Natural killer cell treated with Interleukin-12 subunit alpha and Interleukin-12 subunit beta and Interleukin-15 and Interleukin-18, amount 100 ng/mL, for 72 hours (primary cell): ENCODE measurements around the gene BCAS3. TPM values are rescaled to one million over a fixed set of nuclear protein-coding genes. Genes with fewer than 3 reads are reported as not detected.

ENCODE experiments used
- ATAC-seq, 2 donors: fragments of 150-1000 bp; cut with Tn5 transposase in 1 of 2; sonication (Bioruptor Pico), chemical (Tn5 transposase) in 1 of 2; 2 replicates each; pipeline ENCODE4 v1.10.0; 2021
- DNase-seq: peaks from one replicate; pipeline ENCODE4 v3.0.0; 2022; ENCODE audit warnings: low spot score
- H3K27ac Mint-ChIP-seq, 2 donors: 1 replicate in 1 of 2; 2 replicates in 1 of 2; pipeline ENCODE4 v1.8.0; 2022; ENCODE audit warnings: mixed read lengths in 2 of 2, mild to moderate bottlenecking in 1 of 2, moderate library complexity in 1 of 2
- H3K27me3 Mint-ChIP-seq, 2 donors: 1 replicate in 1 of 2; 2 replicates in 1 of 2; pipeline ENCODE4 v1.8.0; 2022; ENCODE audit warnings: mixed read lengths in 2 of 2
- H3K36me3 Mint-ChIP-seq: one replicate; pipeline ENCODE4 v1.8.0; 2022; ENCODE audit warnings: mixed read lengths
- H3K4me1 Mint-ChIP-seq, 2 donors: 1 replicate in 1 of 2; 2 replicates in 1 of 2; pipeline ENCODE4 v1.8.0; 2022; ENCODE audit warnings: low read depth in 2 of 2, mixed read lengths in 2 of 2, mild to moderate bottlenecking in 1 of 2
- H3K4me3 Mint-ChIP-seq: one replicate; pipeline ENCODE4 v1.8.0; 2022; ENCODE audit warnings: mixed read lengths
- H3K9me3 Mint-ChIP-seq: 2 replicates; pipeline ENCODE4 v1.8.0; 2022; ENCODE audit warnings: mixed read lengths
- total RNA-seq, 2 donors: library from RNA; stranded (reverse); gene quantifications; one replicate each; pipeline ENCODE4 v1.2.3, GENCODE V29; 2022

Gene BCAS3
- total RNA-seq, 2 donors from 2014 or later: 19.5 to 26.4 TPM

DNA sequence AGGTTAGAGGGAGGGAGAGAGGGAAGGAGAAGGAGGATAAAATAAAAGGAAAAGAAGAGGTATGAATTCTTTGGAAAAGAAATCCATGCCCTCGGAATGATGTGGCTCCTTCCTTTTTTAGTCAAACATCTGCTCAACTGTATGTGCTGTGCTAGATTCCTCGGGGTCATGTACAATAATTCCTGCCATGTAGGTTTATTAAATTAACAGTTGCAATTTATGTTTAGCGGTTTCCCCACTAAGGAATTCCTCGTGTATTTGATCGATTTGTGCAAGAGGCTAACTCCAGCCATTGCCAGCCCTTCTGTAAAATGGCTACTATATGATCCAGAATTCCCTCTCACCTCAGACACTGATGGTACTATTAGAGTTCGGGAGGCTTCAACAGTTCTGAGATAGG, 639.0 kb downstream of the BCAS3 start:
- Mint-ChIP-seq H3K4me1 (peaks cover 0 to 3% of the 10 kb centered on the region in 2 donors), H3K27ac (no peak overlapping the region), H3K4me3 (no peak overlapping the region)

GRCh38 chr17:61317779-61318178, 640.1 kb downstream of the BCAS3 start:
- peak in 1 of 2 donors; percentile 48 for ATAC-seq
- no peaks in the 10 kb centered on the region for H3K36me3 Mint-ChIP-seq
- no peak overlapping the region for H3K27ac Mint-ChIP-seq
- DNase-seq: no peak
- no peaks in the 10 kb centered on the region for H3K9me3 Mint-ChIP-seq
- H3K4me1 Mint-ChIP-seq: peaks cover 5 to 6% of the 10 kb centered on the region in 2 donors
- no peak overlapping the region for H3K4me3 Mint-ChIP-seq
- no peaks in the 10 kb centered on the region for H3K27me3 Mint-ChIP-seq

More for the DNA sequence above, 639.0 kb downstream of the BCAS3 start:
- DNase-seq (no peak), ATAC-seq (no peak)
- Mint-ChIP-seq H3K9me3 (no peaks in the 10 kb centered on the region), H3K36me3 (no peaks in the 10 kb centered on the region), H3K27me3 (no peaks in the 10 kb centered on the region)

- H3K4me3 Mint-ChIP-seq: no peak overlapping the region
- peak overlapping the region in 1 of 2 donors; percentile 27 for H3K27ac Mint-ChIP-seq
- no peaks in the 10 kb centered on the region for H3K9me3 Mint-ChIP-seq
- ATAC-seq (no peak), DNase-seq (no peak)
- H3K4me1 Mint-ChIP-seq: peaks cover 5 to 6% of the 10 kb centered on the region in 2 donors
- no peaks in the 10 kb centered on the region for H3K36me3 Mint-ChIP-seq
- no peaks in the 10 kb centered on the region for H3K27me3 Mint-ChIP-seq
These were observed 641.0 kb downstream of the BCAS3 start for GRCh38 chr17:61318684-61319098.

GRCh38 chr17:61321344-61321743, 643.7 kb downstream of the BCAS3 start:
- H3K9me3 Mint-ChIP-seq: no peaks in the 10 kb centered on the region
- no peak for DNase-seq
- peak overlapping the region in 1 of 2 donors; percentile 44 for H3K27ac Mint-ChIP-seq
- H3K27me3 Mint-ChIP-seq: no peaks in the 10 kb centered on the region
- H3K4me3 Mint-ChIP-seq: no peak overlapping the region
- no peaks in the 10 kb centered on the region for H3K36me3 Mint-ChIP-seq
- H3K4me1 Mint-ChIP-seq: peaks cover 3 to 5% of the 10 kb centered on the region in 2 donors
- no peak for ATAC-seq

- peak overlapping the region in 1 of 2 donors; percentile 12 for H3K27ac Mint-ChIP-seq
- H3K4me1 Mint-ChIP-seq: peaks cover 3 to 5% of the 10 kb centered on the region in 2 donors
- no peaks in the 10 kb centered on the region for H3K27me3 Mint-ChIP-seq
- no peak overlapping the region for H3K4me3 Mint-ChIP-seq
- H3K9me3 Mint-ChIP-seq: no peaks in the 10 kb centered on the region
- H3K36me3 Mint-ChIP-seq: no peaks in the 10 kb centered on the region
- no peak for ATAC-seq
- no peak for DNase-seq
These were observed 644.8 kb downstream of the BCAS3 start for GRCh38 chr17:61322325-61323002.

DNA sequence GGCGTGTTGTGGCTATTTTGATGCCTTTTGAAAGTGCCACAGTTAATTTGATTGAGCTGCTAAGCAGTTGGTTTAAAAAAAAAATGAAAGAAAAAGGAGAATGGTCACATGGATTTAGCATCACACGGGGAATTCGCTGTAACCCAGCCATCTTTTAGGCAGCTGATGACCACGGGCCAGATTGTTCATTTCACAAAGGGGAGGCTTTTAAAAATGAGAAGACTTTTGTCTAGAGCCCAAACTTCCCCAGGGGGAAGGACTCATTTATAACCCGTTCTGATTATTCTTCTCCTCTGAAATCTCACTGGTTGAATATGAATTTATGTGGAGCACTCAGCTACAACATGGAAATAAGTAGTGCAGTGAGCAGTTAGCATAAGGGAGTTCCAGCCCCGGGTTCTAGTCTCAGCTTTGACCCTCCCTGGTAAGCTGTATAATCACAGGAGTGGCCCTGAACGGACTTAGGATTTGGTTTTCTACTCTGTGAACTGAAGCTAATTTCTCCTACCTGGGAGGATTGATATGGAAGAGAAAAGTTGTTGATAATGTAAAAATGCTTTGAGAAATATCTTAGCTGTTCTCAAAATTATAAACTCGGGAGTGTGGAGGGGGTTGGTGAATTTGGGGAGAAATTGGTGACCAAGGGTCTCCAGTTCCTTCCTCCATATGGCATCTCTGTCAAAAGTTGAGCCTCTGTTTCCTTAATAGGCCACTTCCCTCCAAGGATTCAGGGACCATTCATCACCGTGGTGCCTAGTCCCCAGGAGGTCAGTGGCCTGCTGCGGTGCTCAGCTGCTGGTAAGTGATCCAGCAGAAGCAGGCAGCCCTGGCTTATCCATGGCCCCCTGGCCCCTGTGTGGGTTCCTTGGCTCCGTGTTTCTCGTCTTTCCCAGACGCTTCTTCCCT, 645.6 kb downstream of the BCAS3 start:
- no peaks in the 10 kb centered on the region for H3K9me3 Mint-ChIP-seq
- peaks cover 3 to 5% of the 10 kb centered on the region in 2 donors for H3K4me1 Mint-ChIP-seq
- H3K27me3 Mint-ChIP-seq: no peaks in the 10 kb centered on the region
- no peaks in the 10 kb centered on the region for H3K36me3 Mint-ChIP-seq
- H3K27ac Mint-ChIP-seq: peak overlapping the region in 1 of 2 donors; percentile 12
- no peak for DNase-seq
- no peak for ATAC-seq
- no peak overlapping the region for H3K4me3 Mint-ChIP-seq

DNA sequence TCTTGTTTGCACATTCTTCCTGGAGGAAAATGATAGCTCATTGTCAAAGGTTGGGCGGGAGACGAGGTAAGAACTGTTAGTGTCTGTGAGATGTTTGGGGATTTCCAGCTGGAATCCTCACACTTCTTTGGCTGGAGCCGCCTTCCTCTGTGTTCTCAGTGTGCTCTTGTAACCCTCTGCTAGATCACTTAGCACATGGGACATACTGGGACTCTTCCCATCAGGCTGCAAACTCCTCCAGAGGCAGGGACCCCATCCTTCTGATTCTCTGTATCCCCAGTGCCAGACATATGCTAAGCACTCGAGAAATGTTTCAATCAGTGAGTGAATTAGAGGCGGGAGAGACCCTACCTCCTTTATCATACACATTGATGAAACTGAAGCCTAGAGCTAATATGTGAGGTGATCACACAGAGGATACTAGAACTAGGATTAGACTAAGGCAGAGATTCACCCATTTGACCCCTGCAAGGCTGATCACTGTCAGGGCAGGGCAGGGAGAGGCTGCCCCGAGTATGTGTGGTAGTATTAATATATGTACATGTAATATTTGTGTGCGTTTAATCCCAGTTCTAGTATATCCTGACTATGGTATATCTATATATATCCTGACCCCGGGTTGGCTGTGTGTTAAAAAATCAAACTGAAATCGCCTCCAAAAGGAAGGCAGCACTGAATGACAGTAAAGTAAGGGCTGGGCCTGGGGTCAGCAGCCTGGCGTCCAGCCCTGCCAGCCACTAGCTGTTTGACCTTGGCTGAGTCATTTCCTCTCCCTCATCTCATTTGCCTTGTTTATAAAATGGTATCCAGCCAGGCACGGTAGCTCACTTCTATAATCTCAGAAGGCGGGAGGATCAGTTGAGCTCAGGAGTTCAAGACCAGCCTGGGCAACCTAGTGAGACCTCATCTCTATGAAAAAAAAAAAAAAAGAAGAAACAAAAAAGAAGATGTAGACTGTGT, 646.5 kb downstream of the BCAS3 start:
- DNase-seq: no peak
- H3K36me3 Mint-ChIP-seq: no peaks in the 10 kb centered on the region
- H3K27ac Mint-ChIP-seq: peak overlapping the region in 1 of 2 donors; percentile 68
- H3K9me3 Mint-ChIP-seq: no peaks in the 10 kb centered on the region
- H3K27me3 Mint-ChIP-seq: no peaks in the 10 kb centered on the region
- no peak for ATAC-seq
- H3K4me3 Mint-ChIP-seq: no peak overlapping the region
- peaks cover 3 to 5% of the 10 kb centered on the region in 2 donors for H3K4me1 Mint-ChIP-seq

DNA sequence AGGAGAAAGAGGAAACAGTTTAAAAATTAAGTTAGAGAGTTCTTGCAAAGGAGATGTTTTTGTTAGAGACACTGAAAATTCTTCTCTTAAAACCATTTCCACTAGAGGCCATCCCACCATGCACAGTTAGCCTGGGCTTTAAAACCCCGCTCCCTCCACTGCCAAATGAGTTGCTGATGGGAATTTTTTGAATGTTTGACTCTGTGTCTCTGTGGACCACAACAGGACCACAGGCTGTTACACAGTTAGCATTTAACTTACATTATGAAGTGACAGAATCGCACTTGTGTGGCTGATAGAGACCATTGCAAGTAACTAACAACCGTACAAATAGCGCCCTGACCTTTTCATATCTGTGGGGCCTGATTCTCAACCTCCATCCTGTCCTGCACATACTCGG, 647.3 kb downstream of the BCAS3 start:
- H3K36me3 Mint-ChIP-seq: no peaks in the 10 kb centered on the region
- no peaks in the 10 kb centered on the region for H3K9me3 Mint-ChIP-seq
- H3K4me3 Mint-ChIP-seq: no peak overlapping the region
- H3K27ac Mint-ChIP-seq: peak overlapping the region in 1 of 2 donors; percentile 68
- no peak for DNase-seq
- no peaks in the 10 kb centered on the region for H3K27me3 Mint-ChIP-seq
- no peak for ATAC-seq
- peaks cover 3 to 5% of the 10 kb centered on the region in 2 donors for H3K4me1 Mint-ChIP-seq

GRCh38 chr17:61325382-61326073, 647.9 kb downstream of the BCAS3 start:
- Mint-ChIP-seq H3K27ac (no peak overlapping the region), H3K4me3 (no peak overlapping the region), H3K9me3 (no peaks in the 10 kb centered on the region), H3K36me3 (no peaks in the 10 kb centered on the region), H3K4me1 (peaks cover 3 to 5% of the 10 kb centered on the region in 2 donors), H3K27me3 (no peaks in the 10 kb centered on the region)
- DNase-seq: no peak
- ATAC-seq: no peak

DNA sequence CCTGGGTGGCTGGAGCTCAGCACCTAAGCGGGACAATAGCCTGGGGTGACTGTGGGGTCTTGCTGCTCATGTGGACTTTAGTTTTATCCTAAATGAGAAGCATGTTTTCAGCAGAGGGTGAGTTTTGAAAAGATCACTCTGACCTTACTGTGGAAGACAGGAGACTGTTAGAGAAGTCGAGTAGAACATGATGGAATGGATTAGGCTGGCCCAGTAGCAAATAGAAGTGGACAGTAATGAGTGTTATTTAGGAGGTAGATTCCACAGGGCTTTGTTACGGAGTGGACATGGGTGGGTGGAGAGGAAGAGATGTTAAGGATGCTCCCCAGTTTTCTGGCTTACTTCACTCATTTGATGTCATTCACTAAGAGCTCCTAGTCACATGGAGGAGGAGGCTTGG, 648.7 kb downstream of the BCAS3 start:
- H3K36me3 Mint-ChIP-seq: no peaks in the 10 kb centered on the region
- DNase-seq (no peak), ATAC-seq (no peak)
- H3K4me3 Mint-ChIP-seq: no peak overlapping the region
- no peak overlapping the region for H3K27ac Mint-ChIP-seq
- peaks cover 5 to 8% of the 10 kb centered on the region in 2 donors for H3K4me1 Mint-ChIP-seq
- no peaks in the 10 kb centered on the region for H3K27me3 Mint-ChIP-seq
- H3K9me3 Mint-ChIP-seq: no peaks in the 10 kb centered on the region

DNA sequence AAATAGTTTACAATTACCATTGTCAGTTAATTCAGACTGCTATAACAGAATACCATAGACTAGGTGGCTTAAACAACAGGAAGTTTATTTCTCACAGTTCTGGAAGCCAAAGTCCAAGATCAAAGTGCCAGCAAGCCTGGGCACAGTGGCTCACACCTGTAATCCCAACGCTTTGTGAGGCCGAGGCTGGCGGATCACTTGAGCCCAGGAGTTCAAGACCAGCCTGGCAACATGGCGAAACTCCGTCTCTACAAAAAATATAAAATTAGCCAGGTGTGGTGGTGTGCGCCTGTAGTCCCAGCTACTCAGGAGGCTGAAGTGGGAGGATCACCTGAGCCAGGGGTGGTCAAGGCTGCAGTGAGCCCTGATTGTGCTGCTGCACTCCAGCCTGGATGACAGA, 650.7 kb downstream of the BCAS3 start:
- H3K36me3 Mint-ChIP-seq: no peaks in the 10 kb centered on the region
- peaks cover 0 to 5% of the 10 kb centered on the region in 2 donors for H3K4me1 Mint-ChIP-seq
- H3K9me3 Mint-ChIP-seq: no peaks in the 10 kb centered on the region
- H3K27me3 Mint-ChIP-seq: no peaks in the 10 kb centered on the region
- H3K27ac Mint-ChIP-seq: no peak overlapping the region
- ATAC-seq (no peak), DNase-seq (no peak)
- H3K4me3 Mint-ChIP-seq: no peak overlapping the region

GRCh38 chr17:61330174-61331150, 652.8 kb downstream of the BCAS3 start:
- DNase-seq (no peak), ATAC-seq (no peak)
- Mint-ChIP-seq H3K27me3 (no peaks in the 10 kb centered on the region), H3K4me3 (no peak overlapping the region), H3K27ac (no peak overlapping the region), H3K9me3 (no peaks in the 10 kb centered on the region), H3K4me1 (peaks cover 5 to 10% of the 10 kb centered on the region in 2 donors), H3K36me3 (no peaks in the 10 kb centered on the region)
